Measurements from ENCODE around the gene CNPY1.

Gene CNPY1

DNA sequence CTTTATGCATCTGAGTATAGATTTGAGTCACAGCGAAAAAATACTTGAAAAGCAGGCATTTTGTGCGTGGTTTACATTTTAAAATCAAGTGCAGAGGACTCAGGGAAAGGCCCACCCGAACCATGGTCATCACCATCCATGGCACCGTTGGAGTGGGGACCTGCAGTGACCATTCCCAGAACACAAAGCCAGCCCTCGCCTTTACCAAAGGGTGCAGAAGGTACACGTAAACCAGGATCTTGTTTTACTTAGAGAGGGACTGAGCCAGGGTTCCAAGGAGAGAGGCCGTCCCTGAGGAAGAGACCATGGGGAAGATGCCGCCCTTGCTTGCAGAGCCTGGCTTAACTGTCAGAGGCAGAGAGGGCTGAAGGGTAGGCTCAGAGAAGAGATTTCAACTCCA, 12.0 kb upstream of the CNPY1 start:
- no peak for FAIRE-seq

GRCh38 chr7:155557778-155558177, 11.4 kb upstream of the CNPY1 start:
- no peak for FAIRE-seq

GRCh38 chr7:155556763-155557162, 10.4 kb upstream of the CNPY1 start:
- FAIRE-seq: no peak

- FAIRE-seq: no peak
These were observed 8.8 kb upstream of the CNPY1 start for GRCh38 chr7:155555116-155555695.

DNA sequence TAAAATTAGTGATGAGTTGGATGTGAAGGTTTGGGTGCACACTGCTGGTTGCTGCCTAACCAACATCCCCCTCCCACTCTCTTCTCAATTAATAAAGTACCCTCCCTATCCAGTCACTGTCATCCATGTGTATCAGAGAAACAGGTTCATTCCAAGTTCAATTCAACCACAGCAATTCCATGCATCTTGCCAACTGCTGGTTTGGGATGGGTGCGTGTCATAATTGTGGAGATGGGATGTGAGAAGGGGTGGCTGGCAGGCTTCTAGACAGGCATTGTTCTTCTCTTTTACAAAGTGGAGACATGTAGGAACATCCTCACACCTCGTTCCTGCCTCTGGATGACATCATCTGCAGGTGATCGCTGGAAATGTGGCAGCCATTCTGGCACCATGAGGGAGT, 7.5 kb upstream of the CNPY1 start:
- no peak for FAIRE-seq

- FAIRE-seq: no peak
These were observed 5.6 kb upstream of the CNPY1 start for GRCh38 chr7:155551785-155552611.

- no peak for FAIRE-seq
These were observed 4.6 kb upstream of the CNPY1 start for GRCh38 chr7:155550916-155551315.

- no peak for FAIRE-seq
These were observed 2.9 kb upstream of the CNPY1 start for GRCh38 chr7:155549226-155549625.

GRCh38 chr7:155547161-155547791, 917 bp upstream of the CNPY1 start:
- no peak for FAIRE-seq

DNA sequence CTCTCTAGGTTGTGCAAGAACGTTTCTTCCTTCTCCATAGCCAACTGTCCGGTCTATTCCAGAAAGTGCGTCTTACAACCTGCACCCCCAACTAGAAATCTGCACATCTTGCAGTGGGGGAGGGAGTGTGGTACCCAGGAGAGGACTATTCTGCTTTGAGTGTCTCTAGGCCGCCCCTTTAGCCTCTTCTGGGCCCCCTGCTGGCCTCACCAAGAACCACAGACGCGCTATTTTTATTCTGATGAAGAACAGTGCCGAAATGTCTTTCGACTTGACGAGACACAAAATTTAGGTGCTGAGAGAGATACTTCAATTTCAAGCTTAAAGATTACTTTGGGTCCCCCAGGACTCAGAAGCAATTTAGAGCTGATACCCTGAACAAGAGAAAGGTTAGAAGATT, 1.0 kb downstream of the CNPY1 start:
- FAIRE-seq: no peak

GRCh38 chr7:155544485-155544884, 1.9 kb downstream of the CNPY1 start:
- no peak for FAIRE-seq

DNA sequence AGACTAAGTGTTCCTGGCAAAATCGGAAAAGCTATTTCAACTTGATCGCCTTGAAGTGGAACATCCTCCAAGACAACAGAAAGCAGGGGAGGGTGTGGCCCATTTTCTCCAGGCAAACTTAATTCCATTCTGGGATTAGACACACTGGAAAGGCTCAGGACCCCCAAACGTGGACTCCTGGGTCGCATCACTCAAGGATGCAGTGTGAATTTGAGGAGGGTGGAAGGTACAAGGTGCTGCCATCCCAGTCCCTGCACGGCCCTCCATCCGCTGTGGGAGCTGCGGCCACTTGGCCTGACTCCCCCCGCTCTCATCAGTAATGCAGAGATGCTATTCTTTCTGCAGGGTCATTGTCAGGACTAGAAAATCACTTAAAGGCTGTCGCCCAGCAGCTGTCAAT, 2.4 kb downstream of the CNPY1 start:
- FAIRE-seq: no peak

GRCh38 chr7:155543011-155543876, 3.1 kb downstream of the CNPY1 start:
- no peak for FAIRE-seq

- no peak for FAIRE-seq
These were observed 4.2 kb downstream of the CNPY1 start for GRCh38 chr7:155541986-155542675.

DNA sequence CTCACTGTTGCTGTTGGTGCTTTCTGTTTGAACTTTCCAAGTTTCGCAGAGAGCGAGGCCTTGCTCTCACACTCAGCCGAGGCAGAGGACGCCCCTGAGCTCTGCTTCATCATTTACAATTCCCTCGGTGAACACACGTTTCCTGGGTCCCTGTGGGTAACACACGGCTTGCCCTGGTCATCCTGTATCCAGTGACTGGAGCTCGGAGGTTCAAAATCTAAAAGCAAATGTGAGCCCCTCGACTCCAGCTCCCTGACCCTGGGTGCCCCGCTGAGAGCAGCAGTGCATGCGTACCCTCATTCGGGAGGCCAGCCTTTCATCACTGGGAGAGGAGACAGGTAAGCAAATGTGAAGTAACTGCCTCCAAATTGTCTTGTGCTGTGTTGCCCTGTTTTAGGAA, 5.8 kb downstream of the CNPY1 start:
- FAIRE-seq: no peak

- FAIRE-seq: no peak
These were observed 8.1 kb downstream of the CNPY1 start for GRCh38 chr7:155538293-155538692.

DNA sequence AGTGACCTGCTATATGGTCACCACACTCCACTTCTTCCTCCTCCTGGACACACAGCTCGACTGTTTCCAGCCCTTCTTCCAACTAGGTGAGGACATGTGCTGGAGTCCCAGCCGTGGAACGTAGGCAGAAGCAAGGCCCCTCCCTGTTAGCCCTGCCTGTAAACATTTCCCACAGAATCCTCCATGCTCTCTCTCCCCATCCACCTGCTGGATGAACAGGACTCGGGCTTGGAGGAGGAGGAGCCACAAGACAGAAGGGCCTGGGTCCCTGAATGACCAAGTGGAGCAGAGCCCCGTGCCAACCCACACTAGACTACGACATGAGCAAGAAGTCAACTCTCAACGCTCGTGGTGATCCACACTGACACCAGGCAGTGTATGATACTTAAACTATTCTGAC, 9.9 kb downstream of the CNPY1 start:
- no peak for FAIRE-seq

DNA sequence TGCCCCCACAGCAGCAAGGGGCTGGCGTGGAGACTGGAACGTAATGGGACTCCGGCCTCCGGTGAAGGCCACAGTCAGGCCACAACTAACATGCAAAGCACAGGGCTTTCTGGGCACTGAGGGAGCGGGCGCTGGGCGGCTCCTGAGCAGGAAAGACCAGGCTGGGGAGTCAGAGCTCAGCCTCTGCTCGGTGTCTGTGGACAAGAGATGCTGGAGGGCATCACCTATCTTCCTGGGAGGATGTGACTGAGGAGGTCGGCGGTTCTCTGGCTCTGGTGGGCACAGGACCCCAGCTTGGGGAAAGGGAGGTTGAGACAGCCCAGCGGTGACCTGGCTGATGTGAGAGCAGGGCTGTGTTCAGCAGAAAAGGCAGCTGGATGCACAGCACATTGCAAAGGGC, 11.7 kb downstream of the CNPY1 start:
- no peak for FAIRE-seq

- no peak for FAIRE-seq
These were observed 12.3 kb downstream of the CNPY1 start for GRCh38 chr7:155533827-155534690.

- no peak for FAIRE-seq
These were observed 13.1 kb downstream of the CNPY1 start for GRCh38 chr7:155533120-155533826.

- FAIRE-seq: no peak
These were observed 13.6 kb downstream of the CNPY1 start for GRCh38 chr7:155532792-155533119.
